SW 1271 (cell line): ENCODE measurements around the gene LMAN2L.

Experiments used
- DNase-seq, 2 experiments: peaks; one replicate each; lab custom pipeline; 2025; lab: John Stamatoyannopoulos, UW

LMAN2L gene

GRCh38 chr2:96760036-96760985 is 20.4 kb upstream of the LMAN2L start, which contains the start of gene CNNM4:
CNNM4 (plus strand) TSS chr2:96760902; CDS start chr2:96761000, 98 bp downstream.
- peak; percentile 80 to 91 for DNase-seq

DNA sequence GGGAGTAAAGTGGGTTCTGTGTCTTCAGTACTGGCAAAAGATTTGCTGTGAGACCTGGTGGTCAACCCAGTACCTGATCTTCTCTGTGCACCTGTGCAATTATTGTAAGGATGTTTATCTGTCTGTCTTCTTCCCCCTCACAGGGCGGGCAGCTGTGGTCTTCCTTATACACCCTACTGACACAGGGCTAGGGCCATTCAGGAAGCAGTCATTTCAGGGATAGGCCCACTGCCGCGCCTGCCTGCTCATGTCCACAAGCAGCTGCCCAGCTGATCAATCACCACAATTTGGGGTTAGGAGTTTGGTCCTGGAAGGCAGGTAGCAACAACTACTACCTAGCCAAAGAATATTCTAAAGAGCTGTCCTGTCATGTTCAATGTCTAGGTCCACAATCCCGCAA is 19.7 kb upstream of the LMAN2L start:
- no peak for DNase-seq

- DNase-seq, result no peak
Measured at GRCh38 chr2:96758987-96759386, 19.1 kb upstream of the LMAN2L start.

GRCh38 chr2:96757477-96757860 is 17.6 kb upstream of the LMAN2L start:
- no peak for DNase-seq

GRCh38 chr2:96756788-96757476 is 17.1 kb upstream of the LMAN2L start:
- DNase-seq, result no peak

GRCh38 chr2:96754317-96754716 is 14.5 kb upstream of the LMAN2L start:
- DNase-seq, result no peak

GRCh38 chr2:96753661-96754282 is 13.9 kb upstream of the LMAN2L start:
- no peak for DNase-seq

GRCh38 chr2:96751800-96752199 is 11.9 kb upstream of the LMAN2L start:
- DNase-seq, result no peak

- DNase-seq, result no peak
Measured at GRCh38 chr2:96747061-96747617, 7.3 kb upstream of the LMAN2L start.

- no peak for DNase-seq
Measured at GRCh38 chr2:96739076-96739632, 710 bp downstream of the LMAN2L start.

GRCh38 chr2:96737831-96738230 is 2.0 kb downstream of the LMAN2L start:
- peak in 1 of 2 experiments; percentile 11 for DNase-seq

DNA sequence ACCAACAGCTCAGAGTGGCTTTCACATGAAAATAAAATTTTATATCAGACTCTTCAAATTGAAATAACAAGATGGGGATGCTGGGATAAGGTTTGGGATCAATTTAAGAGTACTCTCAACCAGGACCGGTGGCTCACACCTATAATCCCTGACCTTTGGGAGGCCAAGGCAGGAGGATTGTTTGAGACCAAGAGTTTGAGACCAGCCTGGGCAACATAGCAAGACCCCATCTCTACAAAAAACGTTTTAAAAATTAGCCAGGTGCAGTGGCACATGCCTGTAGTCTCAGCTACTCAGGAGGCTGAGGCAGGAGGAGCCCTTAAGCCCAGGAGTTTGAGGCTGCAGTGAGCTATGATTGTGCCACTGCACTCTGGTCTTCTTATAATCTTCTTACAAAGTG is 2.6 kb downstream of the LMAN2L start:
- no peak for DNase-seq

- no peak for DNase-seq
Measured at GRCh38 chr2:96734880-96735583, 4.8 kb downstream of the LMAN2L start.

DNA sequence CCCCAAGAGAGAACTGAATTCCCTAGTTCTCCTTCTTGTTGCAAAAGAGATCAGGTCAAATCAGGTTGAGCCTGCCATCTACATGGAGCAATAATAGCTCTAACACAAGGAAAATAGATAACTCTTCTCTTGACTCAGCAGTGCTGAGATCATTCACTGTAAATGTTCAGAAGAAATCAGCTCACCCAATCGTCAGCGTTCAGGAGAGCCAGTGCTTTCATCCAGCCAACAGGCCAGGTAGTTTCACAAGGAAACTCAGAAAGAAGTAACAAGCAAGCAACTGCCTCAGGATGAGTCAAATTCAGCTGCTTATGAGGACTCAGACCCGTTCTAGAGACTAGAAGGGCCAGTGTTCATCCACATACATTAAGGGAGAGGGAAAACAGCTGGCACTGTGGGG is 5.9 kb downstream of the LMAN2L start:
- DNase-seq, result no peak

- DNase-seq, result no peak
Measured at GRCh38 chr2:96730212-96730611, 9.7 kb downstream of the LMAN2L start.

DNA sequence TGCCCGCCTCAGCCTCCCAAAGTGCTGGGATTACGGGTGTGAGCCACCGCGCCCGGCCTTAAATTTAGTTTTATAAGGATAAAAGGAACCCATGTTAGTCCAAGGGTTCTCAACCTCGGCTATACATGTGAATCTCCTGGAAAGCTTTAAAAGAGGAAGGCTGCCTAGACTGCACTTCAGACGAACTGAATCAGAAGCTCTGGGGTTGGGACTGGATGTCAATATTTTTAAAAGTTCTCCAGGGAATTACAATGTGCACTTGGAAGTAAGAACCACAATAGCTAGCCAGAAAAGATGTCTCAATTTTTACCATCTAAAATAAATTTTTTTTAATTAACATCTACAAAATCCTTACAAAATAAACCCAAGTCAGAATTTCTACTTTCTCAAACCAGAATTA is 10.1 kb downstream of the LMAN2L start:
- no peak for DNase-seq

- DNase-seq, result no peak
Measured at GRCh38 chr2:96727431-96727830, 12.4 kb downstream of the LMAN2L start.

DNA sequence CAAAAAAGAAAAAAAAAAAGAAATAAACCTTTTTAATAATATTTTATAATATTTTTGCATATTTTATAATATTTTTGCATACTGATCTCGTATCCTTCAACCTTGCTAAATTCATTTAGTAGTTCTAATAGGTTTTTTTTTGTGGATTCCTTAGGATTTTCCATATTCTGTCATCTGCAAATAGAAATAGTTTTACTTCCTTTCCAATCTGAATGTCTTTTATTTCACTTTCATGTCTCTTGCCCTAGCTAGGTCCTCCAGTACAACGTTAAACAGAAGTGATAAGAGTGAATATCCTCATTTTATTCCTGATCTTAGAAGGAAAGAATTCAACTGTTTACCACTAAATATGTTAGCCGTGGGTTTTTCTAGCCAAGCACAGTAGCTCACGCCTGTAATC is 13.7 kb downstream of the LMAN2L start:
- no peak for DNase-seq

- DNase-seq, result no peak
Measured at GRCh38 chr2:96716388-96716787, 23.5 kb downstream of the LMAN2L start.

- no peak for DNase-seq
Measured at GRCh38 chr2:96715658-96716057, 24.2 kb downstream of the LMAN2L start.

GRCh38 chr2:96710985-96711384 is 28.9 kb downstream of the LMAN2L start:
- DNase-seq, result no peak
